ENCODE measurements around the gene FBXO44.
A peak's percentile ranks its signal among the peaks of the same experiment; 100 is the strongest.
"Not testable (repeated sequence)": the region's sequence is repeated elsewhere in the genome, so short reads cannot be mapped to it uniquely, and the experiment has no call there.

The FBXO44 gene, protein sequence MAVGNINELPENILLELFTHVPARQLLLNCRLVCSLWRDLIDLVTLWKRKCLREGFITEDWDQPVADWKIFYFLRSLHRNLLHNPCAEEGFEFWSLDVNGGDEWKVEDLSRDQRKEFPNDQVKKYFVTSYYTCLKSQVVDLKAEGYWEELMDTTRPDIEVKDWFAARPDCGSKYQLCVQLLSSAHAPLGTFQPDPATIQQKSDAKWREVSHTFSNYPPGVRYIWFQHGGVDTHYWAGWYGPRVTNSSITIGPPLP

DNA sequence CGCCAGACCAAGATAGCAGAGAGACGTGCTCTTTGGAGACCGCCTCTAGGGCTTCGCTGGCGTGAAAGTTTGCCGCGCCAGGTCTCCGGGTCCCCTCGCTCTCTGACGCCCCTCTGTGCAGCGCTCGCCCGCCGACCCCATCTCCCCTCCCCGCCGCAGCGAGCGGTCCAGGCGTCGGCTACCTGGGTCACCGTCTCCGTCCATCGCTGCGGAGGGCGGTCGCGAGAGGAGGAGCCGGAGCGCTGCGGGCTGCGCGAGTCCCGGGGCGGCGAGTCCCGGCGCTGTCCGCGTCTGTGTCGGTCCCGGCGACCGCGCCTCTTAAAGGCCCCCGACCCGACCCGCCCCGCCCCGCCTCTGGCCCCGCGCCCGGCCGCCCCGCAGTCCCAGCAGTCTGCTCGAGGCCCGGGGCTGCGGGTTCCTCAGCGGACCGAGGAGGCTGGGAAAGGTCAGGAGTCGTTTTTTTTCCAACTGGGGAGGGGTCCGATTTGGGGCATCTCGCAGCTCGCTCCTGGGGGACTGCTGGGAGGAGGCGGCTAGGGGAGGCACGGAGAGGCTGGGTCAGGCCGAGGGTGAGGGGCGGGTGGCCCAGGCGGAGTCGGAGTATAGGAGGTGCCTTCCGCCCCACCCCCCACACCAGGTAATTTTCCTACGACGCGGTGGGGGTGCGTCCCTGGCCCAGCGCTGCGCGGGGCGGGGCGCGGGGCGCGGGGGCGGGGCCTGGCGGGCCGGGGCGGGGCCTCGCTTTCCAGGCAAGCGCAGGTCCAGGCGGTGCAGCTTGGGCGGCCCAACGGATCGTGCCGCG is at the start of gene FBXO44, which contains the start of gene FBXO2:
Gene FBXO44, plus strand, starts transcription at position 741 of the 802 bp plus-strand sequence. CDS start 959 bp downstream, outside the sequence.
Gene FBXO2, minus strand, starts transcription at position 293 of the 802 bp plus-strand sequence. Its CDS starts 89 bp downstream, at position 204.
- H3K9ac ChIP-seq (ENCODE audit: low read depth, low read length), result peak within 1 kb of the TSS; percentile 85
- H3K36me3 ChIP-seq (ENCODE audit: insufficient read depth, low read length), result peaks cover 11% of the 10 kb centered on the region
- peaks cover 24% of the 10 kb centered on the region for H3K4me1 ChIP-seq (ENCODE audit: insufficient read depth, low read length)
- H3K9me3 ChIP-seq (ENCODE audit: control insufficient read depth, insufficient read depth, low read length), result no peaks in the 10 kb centered on the region

DNA sequence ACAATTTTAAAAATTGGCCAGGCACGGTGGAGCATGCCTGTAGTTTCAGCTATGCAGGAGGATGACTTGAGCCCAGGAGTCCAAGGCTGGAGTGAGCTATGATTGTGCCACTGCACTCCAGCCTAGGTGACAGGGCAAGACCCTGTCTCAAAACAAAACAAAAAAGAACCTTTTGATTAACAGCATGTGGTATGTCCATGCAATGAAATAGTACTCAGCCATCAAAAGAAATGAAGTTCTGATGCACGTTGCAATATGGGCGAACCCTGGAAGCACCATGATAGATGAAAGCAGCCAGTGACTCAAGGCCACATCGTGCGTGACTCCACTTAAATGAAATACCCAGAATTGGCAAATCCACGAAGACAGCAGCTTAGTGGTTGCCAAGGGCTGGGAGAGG is 47.9 kb upstream of the FBXO44 start:
- Histone ChIP-seq H3K36me3 (ENCODE audit: insufficient read depth, low read length) (no peaks in the 10 kb centered on the region), H3K9ac (ENCODE audit: low read depth, low read length) (no peak overlapping the region), H3K4me1 (ENCODE audit: insufficient read depth, low read length) (peaks cover 4% of the 10 kb centered on the region; the same call in 1 of the 2 replicates), H3K9me3 (ENCODE audit: control insufficient read depth, insufficient read depth, low read length) (no peaks in the 10 kb centered on the region)

DNA sequence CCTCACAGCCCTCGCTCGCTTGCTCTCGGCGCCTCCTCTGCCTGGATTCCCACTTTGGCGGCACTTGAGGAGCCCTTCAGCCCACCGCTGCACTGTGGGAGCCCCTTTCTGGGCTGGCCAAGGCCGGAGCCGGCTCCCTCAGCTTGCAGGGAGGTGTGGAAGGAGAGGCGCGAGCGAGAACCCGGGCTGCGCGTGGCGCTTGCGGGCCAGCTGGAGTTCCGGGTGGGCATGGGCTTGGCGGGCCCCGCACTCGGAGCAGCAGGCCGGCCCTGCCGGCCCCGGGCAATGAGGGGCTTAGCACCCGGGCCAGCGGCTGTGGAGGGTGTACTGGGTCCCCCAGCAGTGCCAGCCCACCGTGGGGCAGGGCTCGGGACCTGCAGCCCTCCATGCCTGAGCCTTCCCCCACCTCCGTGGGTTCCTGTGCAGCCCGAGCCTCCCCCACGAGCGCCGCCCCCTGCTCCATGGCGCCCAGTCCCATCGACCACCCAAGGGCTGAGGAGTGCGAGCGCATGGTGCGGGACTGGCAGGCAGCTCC is 46.0 kb upstream of the FBXO44 start:
- H3K36me3 ChIP-seq (ENCODE audit: insufficient read depth, low read length); H3K9me3 ChIP-seq (ENCODE audit: control insufficient read depth, insufficient read depth, low read length); H3K9ac ChIP-seq (ENCODE audit: low read depth, low read length); H3K4me1 ChIP-seq (ENCODE audit: insufficient read depth, low read length): not testable (repeated sequence)

DNA sequence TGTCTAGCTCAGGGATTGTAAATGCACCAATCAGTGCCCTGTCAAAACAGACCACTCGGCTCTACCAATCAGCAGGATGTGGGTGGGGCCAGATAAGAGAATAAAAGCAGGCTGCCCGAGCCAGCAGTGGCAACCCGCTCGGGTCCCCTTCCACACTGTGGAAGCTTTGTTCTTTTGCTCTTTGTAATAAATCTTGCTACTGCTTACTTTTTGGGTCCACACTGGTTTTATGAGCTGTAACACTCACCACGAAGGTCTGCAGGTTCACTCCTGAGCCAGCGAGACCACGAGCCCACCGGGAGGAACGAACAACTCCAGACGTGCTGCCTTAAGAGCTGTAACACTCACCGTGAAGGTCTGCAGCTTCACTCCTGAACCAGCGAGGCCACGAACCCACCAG is 45.3 kb upstream of the FBXO44 start:
- H3K4me1 ChIP-seq (ENCODE audit: insufficient read depth, low read length); H3K36me3 ChIP-seq (ENCODE audit: insufficient read depth, low read length); H3K9me3 ChIP-seq (ENCODE audit: control insufficient read depth, insufficient read depth, low read length); H3K9ac ChIP-seq (ENCODE audit: low read depth, low read length): not testable (repeated sequence)

DNA sequence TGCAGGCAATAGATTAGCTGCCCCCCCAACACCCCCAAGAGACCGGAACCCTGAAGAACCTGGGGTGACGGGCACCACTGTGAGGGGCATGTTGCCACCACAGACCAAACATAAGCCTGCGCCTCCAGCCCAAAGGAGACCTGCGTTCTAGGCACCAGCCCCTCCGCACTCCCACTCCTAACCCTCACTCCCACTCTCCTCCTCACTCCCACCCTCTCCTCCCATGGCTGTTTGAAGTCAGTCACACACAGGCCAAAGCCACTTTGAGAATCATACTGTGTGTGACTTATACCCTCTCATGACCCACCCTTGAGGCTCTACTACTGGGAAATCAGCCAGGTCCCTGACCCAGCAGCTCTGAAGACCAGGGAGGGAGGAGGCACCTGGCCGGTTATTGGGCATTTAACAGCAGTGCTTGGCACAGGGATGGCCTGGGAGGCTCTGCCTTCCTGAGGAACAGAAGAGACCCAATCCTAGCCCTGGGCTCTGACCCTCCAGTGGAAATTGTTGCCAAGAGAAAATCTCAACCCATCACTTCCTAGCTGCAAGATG is 44.0 kb upstream of the FBXO44 start:
- no peaks in the 10 kb centered on the region for H3K4me1 ChIP-seq (ENCODE audit: insufficient read depth, low read length)
- no peak overlapping the region for H3K9ac ChIP-seq (ENCODE audit: low read depth, low read length)
- no peaks in the 10 kb centered on the region for H3K9me3 ChIP-seq (ENCODE audit: control insufficient read depth, insufficient read depth, low read length)
- no peaks in the 10 kb centered on the region for H3K36me3 ChIP-seq (ENCODE audit: insufficient read depth, low read length)

DNA sequence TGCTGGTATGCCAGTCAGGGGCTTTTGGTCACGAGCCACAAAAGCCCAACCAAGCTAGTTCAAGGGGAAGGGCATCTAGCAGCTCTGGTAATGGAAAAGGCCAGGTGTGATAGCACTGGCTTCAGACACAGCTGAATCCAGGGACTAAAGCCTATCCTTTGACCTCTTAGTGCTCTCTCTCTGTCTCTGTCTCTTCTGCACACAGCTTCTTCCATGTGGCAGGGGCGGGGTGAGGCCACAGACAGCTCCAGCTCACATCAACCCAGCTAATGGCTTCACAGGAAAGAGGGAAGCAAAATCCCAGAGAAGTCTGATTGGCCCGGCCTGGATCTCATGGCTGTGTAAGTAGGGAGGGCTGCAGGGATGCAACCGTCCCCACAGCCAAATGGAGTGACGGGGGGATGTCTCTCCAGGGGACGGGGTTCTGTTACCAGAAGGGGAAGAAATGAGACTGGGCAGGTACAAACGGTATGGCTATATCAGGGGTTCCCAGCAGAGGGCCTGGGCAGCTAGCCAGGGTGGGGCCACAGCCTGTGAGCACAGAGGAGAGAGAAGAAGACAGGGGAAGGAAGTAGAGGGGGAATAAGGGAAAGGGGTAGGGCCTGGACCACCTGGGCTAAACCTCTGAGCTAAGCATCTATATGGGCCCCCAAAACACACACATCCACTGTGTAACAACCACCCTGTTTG is 42.9 kb upstream of the FBXO44 start:
- no peak overlapping the region for H3K9ac ChIP-seq (ENCODE audit: low read depth, low read length)
- no peaks in the 10 kb centered on the region for H3K4me1 ChIP-seq (ENCODE audit: insufficient read depth, low read length)
- H3K9me3 ChIP-seq (ENCODE audit: control insufficient read depth, insufficient read depth, low read length), result no peaks in the 10 kb centered on the region
- no peaks in the 10 kb centered on the region for H3K36me3 ChIP-seq (ENCODE audit: insufficient read depth, low read length)

DNA sequence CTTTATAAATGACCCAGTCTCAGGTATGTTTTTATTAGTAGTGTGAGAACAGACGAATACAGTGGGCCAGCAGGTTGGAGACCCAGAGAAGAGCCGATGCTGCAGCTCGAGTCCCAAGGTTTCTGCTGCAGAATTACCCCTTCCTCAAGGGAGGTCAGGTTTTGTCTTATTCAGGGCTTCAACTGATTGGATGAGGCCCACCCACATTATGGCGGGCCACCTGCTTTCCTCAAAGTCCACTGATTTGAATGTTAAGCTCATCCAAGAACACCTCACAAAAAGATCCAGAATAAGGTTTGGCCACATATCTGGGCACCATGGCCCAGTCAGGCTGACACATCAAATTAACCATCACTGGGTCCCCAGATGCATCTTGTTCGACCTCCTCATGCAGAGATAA is 41.3 kb upstream of the FBXO44 start:
- Histone ChIP-seq H3K9ac (ENCODE audit: low read depth, low read length) (no peak overlapping the region), H3K4me1 (ENCODE audit: insufficient read depth, low read length) (no peaks in the 10 kb centered on the region), H3K36me3 (ENCODE audit: insufficient read depth, low read length) (no peaks in the 10 kb centered on the region), H3K9me3 (ENCODE audit: control insufficient read depth, insufficient read depth, low read length) (no peaks in the 10 kb centered on the region)

DNA sequence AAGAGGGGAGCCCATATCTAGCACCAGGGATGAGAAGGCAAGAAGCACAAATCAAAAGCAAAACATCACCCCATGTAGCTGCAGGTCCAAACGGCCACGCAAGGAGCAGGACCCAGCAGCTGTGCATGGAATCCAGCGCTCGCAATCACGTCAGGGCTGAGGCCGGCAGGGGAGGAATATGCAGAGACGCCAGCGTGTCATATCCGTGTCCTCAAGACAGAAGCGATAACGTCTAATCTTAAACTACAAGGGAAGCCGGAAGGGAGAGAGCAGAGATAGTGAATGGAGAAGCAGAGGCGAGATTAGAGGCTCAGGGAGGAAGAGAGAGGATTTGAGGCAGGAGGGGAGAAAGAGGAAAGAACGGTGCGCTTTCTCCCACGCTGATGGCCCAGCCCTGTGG is 39.6 kb upstream of the FBXO44 start:
- Histone ChIP-seq H3K4me1 (ENCODE audit: insufficient read depth, low read length) (no peaks in the 10 kb centered on the region), H3K9me3 (ENCODE audit: control insufficient read depth, insufficient read depth, low read length) (no peaks in the 10 kb centered on the region)

DNA sequence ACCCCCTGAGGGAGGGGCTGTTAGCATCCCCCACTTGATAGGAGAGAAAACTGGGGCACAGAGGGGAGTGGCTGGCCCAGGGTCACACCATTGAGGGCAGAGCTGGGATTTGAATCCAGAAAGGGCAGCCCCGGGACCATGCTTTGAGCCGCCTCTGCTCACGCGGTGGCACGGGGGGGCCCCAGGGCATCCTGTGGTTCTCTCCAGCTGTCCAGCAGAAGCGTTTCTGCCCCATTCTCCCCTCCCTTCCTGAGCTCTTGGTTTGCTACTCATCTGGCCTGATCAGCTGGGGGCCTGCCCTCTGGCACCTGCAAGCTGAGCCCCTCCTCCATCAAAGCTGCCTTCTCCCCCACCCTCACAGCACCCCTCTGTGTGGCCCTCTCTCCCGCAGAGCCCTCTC is 37.9 kb upstream of the FBXO44 start:
- Histone ChIP-seq H3K9me3 (ENCODE audit: control insufficient read depth, insufficient read depth, low read length) (no peaks in the 10 kb centered on the region), H3K9ac (ENCODE audit: low read depth, low read length) (no peak overlapping the region), H3K4me1 (ENCODE audit: insufficient read depth, low read length) (no peaks in the 10 kb centered on the region), H3K36me3 (ENCODE audit: insufficient read depth, low read length) (no peaks in the 10 kb centered on the region)

More for the DNA sequence above, 39.6 kb upstream of the FBXO44 start:
- no peak overlapping the region for H3K9ac ChIP-seq (ENCODE audit: low read depth, low read length)
- H3K36me3 ChIP-seq (ENCODE audit: insufficient read depth, low read length), result no peaks in the 10 kb centered on the region

DNA sequence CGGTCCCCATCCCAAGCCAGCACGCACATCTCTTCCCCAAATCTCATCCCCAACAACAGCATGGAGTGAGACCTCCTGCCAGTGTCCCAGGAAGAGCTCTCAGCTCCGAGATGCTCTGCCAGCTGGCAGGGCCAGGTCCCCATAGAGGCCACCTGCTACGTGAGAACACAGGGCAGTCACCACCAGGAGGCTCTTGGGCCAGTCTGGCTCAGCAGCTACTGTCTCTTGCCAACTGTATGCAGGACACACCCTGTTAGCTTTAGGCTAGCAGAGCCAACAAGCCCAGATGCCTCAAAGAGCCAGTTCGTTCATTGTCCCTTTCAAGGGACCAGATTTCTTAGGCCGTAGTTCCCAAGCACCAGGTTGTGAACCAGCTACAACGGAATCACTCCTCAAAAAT is 37.4 kb upstream of the FBXO44 start:
- no peak overlapping the region for H3K9ac ChIP-seq (ENCODE audit: low read depth, low read length)
- H3K4me1 ChIP-seq (ENCODE audit: insufficient read depth, low read length), result no peaks in the 10 kb centered on the region
- H3K9me3 ChIP-seq (ENCODE audit: control insufficient read depth, insufficient read depth, low read length), result no peaks in the 10 kb centered on the region
- H3K36me3 ChIP-seq (ENCODE audit: insufficient read depth, low read length), result no peaks in the 10 kb centered on the region

DNA sequence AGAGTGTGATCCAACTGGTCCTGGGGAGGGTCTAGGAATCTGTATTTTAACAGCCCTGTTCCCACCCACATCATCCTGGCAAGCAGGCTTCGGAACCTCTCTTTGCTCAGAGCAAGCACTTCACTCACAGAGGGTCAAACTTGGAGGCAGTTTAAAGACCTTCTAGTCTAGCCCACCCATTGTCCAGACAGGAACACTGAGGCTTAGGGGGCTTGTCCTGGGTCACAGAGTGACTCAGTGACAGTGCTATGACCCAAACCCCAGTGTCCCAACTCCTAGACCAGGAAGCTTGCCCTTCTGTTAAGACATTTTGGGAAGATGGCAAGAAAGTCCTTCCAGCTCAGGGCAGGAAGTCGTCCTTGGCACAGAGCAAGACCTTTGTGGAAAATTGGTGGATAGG is 36.9 kb upstream of the FBXO44 start:
- Histone ChIP-seq H3K9me3 (ENCODE audit: control insufficient read depth, insufficient read depth, low read length) (no peaks in the 10 kb centered on the region), H3K4me1 (ENCODE audit: insufficient read depth, low read length) (no peaks in the 10 kb centered on the region), H3K36me3 (ENCODE audit: insufficient read depth, low read length) (no peaks in the 10 kb centered on the region), H3K9ac (ENCODE audit: low read depth, low read length) (no peak overlapping the region)

DNA sequence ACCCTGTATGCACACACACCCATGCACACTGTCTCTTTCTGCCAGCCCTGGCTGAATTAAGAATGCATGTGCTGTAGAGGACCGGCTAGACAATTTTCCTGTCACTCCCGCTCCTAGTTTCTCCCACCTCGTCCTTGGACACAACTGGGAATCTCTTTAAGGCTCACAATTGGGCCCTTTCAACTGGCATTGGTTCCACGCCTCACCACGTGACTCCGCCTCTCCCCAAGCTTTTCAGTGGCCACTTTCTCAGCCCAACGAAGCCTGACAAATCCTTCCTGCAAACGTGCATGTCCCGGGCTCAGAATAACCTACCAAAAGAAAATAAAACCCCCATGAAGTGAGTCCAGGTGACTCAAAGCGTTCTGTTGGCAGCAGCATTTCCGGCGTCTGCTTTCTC is 34.3 kb upstream of the FBXO44 start:
- Histone ChIP-seq H3K9ac (ENCODE audit: low read depth, low read length) (no peak overlapping the region), H3K9me3 (ENCODE audit: control insufficient read depth, insufficient read depth, low read length) (no peaks in the 10 kb centered on the region), H3K4me1 (ENCODE audit: insufficient read depth, low read length) (no peaks in the 10 kb centered on the region), H3K36me3 (ENCODE audit: insufficient read depth, low read length) (no peaks in the 10 kb centered on the region)

DNA sequence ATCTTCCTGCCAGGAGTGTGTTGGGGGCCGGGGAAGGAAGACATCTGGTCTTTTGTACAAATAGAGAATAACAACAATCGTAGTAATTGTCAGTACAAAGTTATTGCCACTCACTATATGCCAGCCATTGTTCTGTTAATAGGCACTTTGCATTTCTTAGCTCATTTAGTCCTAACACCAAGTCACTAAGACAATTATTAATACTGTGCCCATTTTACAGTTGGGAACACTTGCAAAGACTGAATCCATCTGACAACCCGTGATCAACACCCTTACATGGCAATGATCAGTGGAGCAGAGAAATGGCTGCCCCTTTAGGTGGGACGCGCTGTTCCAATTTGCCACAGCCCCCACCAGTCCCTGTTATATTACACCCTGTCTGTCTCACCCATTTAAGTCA is 33.8 kb upstream of the FBXO44 start:
- H3K36me3 ChIP-seq (ENCODE audit: insufficient read depth, low read length), result no peaks in the 10 kb centered on the region
- no peaks in the 10 kb centered on the region for H3K9me3 ChIP-seq (ENCODE audit: control insufficient read depth, insufficient read depth, low read length)
- H3K9ac ChIP-seq (ENCODE audit: low read depth, low read length), result no peak overlapping the region
- H3K4me1 ChIP-seq (ENCODE audit: insufficient read depth, low read length), result no peaks in the 10 kb centered on the region

DNA sequence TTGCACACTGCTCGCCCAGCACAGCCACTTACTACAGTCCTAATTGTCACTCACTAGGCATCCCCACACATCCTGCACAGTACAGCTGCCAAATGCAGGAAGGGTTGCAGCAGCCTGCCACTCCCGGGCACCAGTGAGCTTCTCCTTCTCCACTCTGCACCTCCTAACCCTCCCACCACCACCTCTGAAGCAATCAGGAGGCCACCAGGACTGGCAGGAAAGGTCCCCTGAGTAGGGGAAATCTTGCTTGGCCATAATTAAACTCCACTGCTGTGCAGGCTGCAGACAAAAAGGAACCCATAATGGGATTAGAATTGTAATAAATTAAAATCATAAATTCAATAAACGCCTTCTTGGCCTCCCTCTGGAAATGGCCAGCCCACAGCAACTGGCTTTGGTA is 32.3 kb upstream of the FBXO44 start:
- no peak overlapping the region for H3K9ac ChIP-seq (ENCODE audit: low read depth, low read length)

More for the DNA sequence above, 32.3 kb upstream of the FBXO44 start:
- H3K9me3 ChIP-seq (ENCODE audit: control insufficient read depth, insufficient read depth, low read length), result no peaks in the 10 kb centered on the region
- H3K36me3 ChIP-seq (ENCODE audit: insufficient read depth, low read length), result no peaks in the 10 kb centered on the region
- no peaks in the 10 kb centered on the region for H3K4me1 ChIP-seq (ENCODE audit: insufficient read depth, low read length)
